Muscle of back (tissue), 11 donors: Measurements from ENCODE around the gene NRIP1. TPM values are rescaled to one million over a fixed set of nuclear protein-coding genes. Genes with fewer than 3 reads are reported as not detected.
"Not testable (repeated sequence)": the region's sequence is repeated elsewhere in the genome, so short reads cannot be mapped to it uniquely, and the experiment has no call there.

Source experiments
- DNase-seq, 3 donors: peaks; one replicate each; pipeline versions ENCODE4 v3.0.0 to v3.0.0-alpha.2; 2013
- polyA plus RNA-seq, 10 donors: library from polyadenylated mRNA; unstranded; fragments of 120-200 nt; gene quantifications; one replicate each; pipeline ENCODE4 v1.2.1, GENCODE V29; 2013; ENCODE audit not compliant: insufficient read length in 10 of 10

Gene NRIP1
- polyA plus RNA-seq, 10 donors = 30.5 to 60.6 (median 46.9) TPM

DNA sequence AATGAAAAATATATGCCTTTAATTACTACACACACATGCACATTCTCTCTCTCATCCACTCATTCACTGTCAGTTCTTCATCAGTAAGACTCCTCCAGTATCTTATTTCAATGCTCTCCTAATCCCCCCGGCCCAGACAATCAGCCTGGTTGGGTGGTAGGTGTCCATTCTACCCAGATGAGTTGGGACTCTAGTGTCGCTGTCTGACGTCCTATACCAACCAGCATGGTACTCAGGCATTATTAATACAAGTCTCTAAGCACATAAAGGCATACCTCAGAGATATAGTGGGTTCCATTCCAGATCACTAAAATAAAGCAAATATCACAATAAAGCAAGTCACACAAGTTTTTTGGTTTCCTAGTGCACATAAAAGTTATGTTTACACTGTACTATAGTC lies 19.8 kb downstream of the NRIP1 start:
- DNase-seq = no peak

DNA sequence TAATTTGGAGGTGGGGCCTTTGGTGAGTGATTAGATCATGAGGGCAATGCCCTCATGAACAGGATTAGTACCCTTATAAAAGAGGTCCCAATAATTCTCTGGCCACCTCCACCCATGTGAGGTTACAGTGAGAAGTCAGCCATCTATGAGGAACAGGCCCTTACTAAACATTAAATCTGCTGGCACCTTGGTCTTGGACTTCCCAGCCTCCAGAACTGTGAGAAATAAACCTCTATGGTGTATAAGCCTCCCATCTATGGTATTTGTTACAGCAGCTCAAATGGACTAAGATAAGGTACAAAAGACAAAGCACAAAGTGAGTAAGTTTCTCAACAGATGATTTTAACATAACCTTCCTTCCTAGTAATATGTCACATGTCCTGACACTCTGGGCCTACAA lies 22.3 kb downstream of the NRIP1 start:
- no peak for DNase-seq

DNA sequence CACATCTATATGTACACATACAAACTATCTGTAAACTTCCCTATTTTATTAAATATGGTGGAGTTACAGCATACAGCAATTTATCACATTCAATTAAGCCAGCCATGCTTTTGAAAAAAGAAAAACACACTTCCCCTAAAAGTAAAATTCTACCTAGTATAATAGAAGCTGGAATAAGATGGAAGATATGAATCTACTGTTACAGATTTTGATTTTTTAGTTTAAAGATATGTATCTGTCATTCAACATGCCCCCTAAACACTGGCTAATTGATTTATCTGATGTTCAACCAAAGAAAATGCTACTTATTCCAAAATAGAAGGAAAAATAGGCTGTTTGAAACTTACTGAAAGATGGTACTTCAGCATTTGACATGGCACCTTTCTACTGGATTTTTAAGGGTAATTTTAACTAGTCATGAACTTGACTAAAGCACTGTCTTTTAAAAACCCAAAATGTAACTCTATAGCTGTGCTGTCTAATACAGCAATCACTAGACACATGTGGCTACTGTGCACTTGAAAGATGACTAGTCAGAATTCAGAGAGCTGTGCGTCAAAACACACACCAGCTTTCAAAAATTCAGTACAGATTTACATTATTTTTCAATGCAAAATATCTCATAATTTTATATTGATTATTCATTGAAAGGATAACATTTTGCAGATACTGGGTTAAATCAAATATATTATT lies 25.0 kb downstream of the NRIP1 start:
- no peak for DNase-seq

DNA sequence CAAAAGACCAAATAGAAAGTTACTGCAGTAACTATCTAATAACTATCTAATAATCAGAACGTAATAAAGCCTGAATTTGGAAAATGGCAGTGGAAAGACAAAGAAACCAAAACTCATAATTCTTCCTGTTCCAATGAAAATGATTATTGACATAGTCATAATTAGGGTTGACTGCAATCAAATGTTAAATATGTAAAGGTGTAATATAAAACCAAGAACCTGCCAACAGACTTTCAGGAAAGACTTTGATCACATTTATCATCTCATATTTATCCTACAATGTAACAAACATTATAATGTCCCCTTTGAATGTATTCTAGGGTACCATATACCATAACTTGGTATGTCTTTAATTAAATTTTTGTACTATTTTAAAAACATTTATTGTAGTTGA lies 26.9 kb downstream of the NRIP1 start:
- DNase-seq = no peak

DNA sequence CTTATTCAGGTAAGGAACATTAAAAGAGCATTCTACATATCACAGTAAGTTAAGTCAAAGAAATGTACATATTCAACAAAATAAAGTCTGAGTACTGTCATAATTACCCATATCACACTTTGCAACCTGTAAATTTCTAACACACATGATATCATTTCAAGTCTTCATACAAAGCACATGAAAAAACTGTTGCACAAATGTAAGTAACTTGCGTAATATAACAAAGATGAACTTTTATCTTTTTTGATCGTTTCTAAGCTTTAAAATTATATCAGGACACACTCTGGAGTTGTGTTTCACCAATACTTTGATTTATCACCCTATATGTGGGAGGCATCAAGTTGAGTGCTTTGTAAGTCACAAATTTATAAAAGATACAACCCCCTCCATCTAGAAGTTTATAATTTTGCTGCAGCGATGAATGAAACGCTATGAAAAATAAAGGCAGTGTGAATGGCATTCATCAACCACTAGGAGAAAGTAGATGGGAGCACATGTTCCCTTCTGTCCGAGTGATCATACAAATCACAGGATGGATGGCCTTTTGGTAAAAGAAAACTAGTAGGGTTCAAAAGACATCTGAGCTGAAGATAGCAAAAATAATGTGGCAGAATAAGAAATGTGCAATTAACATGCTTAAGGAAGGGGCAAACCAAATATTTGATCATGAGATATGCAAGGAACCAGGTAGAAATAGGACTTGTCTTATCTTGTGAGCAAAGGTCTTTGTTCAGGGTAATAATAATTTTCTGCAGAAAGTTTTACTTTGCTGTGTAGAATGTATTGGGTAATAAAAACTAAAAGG lies 27.5 kb downstream of the NRIP1 start:
- no peak for DNase-seq

DNA sequence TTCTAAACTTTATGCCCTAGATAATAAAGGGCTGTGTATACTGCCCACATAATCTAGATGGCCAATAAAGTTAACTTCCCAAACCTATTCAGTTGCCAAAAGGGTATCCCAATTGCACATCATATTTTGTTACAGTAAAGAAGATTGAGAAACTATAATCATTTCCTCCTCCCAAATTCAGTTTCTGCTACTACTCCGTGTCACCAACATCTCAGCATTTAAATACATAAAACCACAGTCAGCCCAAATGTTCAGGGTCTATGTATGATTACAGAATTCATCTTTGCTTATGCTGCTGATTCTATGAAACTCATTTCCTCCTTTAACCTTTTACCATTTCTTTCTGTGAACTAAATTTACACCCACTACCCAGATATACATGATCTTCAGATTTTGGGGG lies 28.6 kb downstream of the NRIP1 start:
- DNase-seq = no peak

DNA sequence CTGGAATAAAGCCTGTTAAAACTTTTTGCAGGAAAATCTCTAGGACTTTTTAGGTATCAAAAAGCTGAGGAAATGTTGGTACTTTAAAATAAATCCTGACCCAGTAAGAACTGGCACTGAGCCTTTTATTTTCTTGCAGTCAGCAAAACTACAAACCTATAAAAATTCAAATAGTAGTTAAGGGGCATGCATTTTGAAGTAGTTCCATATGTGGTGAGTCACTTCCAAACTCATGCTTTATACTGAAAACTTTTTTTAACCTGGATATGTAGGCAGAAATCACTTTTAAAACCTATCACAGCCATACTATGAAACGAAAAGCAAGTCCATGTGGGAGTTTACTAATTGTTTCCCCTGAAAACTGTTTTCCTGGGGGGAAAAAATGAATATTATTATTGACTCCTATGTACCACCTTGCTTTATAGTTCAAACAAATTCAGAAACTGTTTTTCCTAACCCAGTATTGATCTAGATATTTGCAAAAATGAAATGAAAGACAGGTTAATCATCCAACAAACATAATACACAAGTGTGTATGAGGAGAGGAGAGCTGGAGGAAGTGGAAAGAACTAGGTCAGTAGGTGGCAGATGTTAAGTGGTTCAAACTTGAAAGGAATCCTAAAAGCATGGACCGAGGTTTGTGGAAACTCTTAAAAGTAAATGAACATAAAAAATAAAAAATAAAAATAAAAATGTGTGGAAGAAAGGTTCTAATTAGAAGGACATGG lies 30.5 kb downstream of the NRIP1 start:
- DNase-seq = peak; percentile 22 to 37 (median 32)

DNA sequence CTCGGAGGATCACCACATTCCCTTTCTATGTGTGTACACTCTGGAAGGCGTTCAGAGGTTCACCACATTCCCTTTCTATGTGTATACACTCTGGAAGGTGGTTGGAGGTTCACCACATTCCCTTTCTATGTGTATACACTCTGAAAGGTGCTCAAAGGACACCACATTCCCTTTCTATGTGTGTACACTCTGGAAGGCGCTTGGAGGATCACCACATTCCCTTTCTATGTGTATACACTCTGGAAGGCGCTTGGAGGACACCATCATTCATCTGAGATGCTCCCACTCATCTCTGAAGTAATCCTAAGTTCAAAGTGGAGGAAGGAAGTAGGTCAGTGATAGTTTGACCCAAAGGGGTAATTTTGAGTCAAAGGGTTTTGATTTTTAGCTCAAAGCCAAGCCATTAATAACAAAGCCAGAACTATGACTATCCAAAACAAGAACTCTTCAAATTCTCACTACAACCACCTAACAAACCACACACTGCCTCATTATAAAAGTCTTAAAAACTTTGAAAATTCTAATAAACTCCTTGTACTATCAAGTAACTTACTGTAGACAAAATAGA lies 32.9 kb downstream of the NRIP1 start:
- no peak for DNase-seq

DNA sequence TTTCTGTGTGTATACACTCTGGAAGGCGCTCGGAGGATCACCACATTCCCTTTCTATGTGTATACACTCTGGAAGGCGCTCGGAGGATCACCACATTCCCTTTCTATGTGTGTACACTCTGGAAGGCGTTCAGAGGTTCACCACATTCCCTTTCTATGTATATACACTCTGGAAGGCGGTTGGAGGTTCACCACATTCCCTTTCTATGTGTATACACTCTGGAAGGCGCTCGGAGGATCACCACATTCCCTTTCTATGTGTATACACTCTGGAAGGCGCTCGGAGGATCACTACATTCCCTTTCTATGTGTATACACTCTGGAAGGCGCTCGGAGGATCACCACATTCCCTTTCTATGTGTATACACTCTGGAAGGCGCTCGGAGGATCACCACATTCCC lies 33.4 kb downstream of the NRIP1 start:
- not testable (repeated sequence) for DNase-seq

DNA sequence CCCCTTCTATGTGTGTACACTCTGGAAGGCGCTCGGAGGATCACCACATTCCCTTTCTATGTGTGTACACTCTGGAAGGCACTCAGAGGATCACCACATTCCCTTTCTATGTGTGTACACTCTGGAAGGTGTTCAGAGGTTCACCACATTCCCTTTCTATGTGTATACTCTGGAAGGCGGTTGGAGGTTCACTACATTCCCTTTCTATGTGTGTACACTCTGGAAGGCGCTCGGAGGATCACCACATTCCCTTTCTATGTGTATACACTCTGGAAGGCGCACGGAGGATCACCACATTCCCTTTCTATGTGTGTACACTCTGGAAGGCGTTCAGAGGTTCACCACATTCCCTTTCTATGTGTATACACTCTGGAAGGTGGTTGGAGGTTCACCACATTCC lies 33.9 kb downstream of the NRIP1 start:
- DNase-seq = not testable (repeated sequence)

DNA sequence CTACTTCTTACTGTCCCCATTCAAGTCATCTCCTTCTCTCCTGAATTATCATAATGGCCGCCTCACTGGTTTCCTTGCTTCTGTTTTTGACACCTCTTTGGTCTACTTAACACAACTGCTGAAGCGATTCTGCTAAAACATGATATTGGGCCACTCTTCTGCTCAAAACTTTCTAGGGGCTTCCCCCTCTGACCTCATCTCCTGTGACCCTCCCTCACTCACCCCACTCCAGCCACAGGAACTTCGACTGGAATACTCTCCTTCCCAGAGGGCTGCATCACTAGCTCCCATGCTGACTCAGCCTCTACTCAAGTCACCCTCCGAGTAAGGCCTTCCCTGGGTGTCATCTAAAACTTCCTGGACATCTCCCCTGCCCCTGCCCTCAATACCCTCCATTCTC lies 35.7 kb downstream of the NRIP1 start:
- DNase-seq = no peak

DNA sequence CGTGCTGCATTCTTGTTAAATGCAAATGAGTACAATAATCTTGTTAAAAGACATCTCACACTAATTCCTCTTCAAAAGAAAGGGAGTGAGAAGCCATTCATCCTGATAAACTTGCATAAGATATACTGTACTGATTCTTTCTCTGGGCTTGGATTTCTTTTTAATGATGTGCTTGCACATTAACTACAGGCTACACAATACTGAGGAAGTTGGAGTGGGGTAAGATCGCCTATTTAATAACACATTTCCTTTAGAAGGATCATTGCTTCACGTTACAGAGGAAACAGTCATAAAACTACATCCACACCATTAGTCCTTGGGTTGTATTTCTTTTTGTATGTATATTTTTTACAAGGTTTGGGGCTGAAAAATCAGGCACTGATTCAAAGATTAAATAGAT lies 36.6 kb downstream of the NRIP1 start:
- DNase-seq = no peak

DNA sequence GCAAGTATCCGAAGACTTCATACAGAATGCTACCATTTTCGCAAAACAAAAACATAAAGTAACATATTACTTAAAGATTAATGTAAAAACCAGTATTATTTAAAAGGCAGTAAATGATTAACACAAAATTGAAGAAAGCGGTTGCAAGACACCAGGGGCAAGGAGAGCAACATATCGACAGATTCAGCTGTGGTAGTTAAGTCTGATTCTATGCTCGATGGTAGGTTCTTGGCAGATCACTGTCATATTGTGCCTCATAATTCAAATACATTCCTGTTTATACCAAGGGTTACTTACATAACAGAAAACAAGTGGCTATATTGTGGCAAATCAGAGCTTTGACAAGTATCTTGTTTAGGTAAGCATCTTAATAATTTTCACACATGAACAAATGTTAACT lies 37.7 kb downstream of the NRIP1 start:
- DNase-seq = no peak

DNA sequence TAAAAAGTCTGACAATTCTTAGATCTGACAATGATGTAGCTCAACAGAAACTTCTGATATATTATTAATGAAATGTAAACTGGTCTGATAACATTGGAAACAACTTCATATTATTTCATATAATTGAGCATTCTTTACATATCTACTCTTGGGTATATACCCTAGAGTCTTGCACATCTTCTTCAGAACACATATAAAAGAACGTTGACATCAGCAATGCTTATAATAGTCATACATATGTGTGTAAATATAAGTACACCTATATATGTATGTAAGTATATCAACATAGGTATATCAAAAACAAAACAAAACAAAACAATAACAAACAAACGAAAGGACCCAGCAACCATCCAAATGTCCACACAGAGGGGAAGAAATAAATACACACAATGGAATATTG lies 38.4 kb downstream of the NRIP1 start:
- DNase-seq = no peak

DNA sequence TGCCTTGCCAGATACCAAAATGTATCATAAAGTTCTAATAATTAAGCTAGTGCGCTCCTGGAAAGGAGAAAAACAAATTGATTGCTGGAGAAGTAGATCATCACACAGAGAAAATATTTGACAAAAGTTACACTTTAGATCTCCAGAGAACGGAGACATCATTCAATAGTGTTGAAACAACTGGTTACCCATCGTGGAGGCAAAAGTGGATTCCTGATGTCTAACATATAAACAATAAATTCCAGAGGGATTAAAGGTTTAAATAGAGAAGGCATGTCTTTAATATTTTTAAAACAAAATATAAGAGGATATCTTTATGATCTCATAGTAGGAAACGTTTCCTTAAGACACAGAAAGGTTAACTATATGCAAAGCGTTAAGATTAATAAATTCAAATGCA lies 41.0 kb downstream of the NRIP1 start:
- no peak for DNase-seq

DNA sequence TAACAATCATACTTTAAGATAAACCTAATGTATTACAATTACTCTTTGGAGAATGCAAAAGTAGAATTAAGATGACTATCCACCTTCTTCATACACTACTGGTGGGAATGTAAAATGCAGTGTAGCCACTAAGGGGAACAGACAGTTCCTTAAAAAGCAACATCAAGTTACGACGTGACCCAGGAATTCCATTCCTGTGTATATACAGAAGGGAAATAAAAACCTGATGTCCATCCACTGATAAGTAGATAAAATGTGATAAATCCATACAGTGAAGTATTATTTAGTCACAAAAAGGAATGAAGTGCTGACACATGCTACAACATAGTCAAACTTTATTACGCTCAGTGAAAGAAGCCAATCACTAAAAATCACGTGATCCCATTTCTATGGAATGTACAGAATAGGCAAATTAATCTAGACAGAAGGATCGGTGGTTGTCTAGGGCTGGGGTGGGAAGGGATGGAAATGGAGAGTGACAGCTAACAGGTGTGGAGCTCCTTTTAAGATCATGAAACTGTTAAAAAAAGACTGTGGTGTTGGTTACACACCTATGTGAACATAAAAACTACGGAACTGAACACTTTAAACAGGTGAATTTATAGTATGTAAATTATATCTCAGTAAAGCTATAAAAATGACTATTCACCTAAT lies 42.1 kb downstream of the NRIP1 start:
- DNase-seq = no peak

DNA sequence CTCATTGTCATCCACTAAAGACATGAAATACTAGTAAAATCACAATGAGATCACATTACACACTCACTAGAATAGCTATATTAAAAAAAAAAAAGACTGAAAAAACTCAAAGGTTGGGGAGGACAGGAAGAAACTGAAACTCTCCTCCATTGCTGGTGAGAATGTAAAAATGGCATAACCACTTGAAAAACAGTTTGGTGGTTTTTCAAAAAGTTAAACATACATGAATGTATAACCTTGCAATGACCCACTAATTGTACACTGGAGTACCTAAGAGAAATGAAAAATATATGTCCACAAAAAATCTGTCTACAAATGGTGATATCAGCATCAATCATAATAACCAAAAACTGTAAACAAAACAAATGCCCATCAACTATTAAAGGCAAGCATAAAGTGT lies 44.0 kb downstream of the NRIP1 start:
- DNase-seq = no peak

DNA sequence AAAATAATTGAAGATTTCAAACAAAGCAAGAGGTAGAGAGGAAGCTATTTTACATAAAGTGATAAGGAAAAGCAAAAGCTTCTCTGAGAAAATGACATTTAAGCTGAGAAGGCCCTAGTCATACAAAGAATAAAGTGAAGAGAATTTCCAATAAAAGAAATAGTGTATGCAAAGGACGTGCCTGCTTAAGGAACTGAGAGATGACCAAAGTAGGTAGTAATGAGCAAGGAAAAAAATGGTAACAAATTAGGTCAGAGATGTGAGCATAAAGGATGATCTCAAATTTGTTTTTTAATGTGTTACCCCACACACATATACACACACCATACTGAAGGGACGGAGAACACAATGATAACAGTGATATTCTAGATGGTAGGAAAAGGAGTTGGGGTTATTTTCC lies 46.4 kb downstream of the NRIP1 start:
- no peak for DNase-seq

DNA sequence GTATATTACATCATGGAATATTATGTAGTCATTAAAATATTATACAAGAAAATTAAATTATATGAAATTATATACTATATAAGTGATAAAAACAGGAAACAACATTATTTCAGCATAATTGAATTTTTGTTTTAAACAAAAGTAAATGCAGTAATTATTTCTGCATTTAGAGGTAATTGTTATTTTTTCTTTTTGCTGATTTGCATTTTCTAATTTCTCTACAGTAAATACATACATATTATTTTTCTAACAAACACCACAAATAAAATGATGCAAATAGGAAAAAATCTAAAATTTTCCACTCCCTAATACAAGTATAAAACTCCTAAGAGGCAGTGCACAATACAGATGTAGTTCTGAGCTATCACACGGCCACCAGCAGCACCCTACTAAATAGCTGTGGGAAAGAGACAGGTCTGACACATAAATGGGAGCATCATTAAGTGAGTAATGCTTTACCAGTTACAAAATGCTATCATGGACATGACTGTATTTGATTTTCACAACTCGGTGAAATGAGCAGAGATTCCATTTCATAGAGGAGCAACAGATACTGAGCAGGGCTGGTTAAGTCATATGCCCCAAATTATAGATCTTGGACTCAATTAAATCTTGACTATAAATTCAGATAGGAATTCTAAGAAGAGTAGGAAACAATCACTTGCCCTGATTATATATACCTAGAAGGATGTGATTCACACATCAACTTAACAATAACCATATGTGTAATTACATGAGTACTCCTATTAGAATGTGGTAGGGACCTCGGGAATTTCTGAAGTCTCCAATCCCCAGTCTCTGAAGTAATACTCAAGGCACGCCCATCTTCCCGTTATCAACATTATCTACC lies 49.0 kb downstream of the NRIP1 start:
- DNase-seq = peak in 1 of 3 donors; percentile 83

DNA sequence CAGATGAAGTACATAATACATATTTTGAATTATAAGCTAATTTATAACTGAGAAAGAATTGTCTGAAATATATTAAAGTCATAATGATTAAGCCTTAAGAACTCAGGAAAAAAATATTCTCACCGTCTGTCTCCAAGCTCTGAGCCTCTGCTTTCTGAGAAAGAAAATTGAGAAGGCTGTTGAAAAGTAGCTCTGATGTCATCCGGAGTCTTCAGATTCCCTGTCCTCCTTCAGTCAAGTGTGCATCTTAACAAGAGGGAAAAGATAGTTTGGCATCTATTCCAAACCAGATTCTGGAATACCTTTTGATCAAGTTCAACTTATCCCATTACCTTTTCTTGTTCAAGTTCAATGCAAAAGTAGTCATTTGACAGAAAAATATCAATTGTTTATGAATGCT lies 50.6 kb downstream of the NRIP1 start:
- DNase-seq = no peak

DNA sequence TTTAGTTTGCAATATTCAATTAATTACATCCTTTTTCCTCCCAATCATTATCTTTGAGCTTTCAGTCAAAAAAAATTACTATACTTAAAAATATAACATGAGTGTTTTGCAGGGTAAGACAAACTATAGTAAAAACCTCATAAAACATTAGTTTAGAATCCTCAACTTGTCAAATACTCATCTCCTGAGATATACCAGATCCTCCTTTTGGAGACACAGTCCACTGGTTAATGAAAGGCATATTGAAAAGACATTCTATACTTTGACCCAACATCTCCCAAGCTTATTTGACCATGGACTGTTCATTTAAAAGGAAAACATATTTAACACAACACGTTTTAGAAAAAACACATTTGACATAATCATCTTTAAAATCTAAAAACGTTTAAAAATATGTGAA lies 52.8 kb downstream of the NRIP1 start:
- no peak for DNase-seq
